ENCODE measurements around the gene RIMS1.
A peak's percentile ranks its signal among the peaks of the same experiment; 100 is the strongest.
"Not testable (repeated sequence)": the region's sequence is repeated elsewhere in the genome, so short reads cannot be mapped to it uniquely, and the experiment has no call there.

The RIMS1 gene

DNA sequence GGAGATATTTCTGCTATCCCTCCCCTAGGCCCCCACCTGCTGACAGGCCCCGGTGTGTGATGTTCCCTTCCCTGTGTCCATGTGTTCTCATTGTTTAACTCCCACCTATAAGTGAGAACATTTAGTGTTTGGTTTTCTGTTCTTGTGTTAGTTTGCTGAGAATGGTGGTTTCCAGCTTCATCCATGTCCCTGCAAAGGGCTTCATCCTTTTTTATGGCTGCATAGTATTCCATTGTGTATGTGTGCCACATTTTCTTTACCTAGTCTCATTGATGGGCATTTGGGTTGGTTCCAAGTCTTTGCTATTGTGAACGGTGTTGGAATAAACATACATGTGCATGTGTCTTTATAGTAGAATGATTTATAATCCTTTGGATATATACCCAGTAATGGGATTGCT lies 448.9 kb downstream of the RIMS1 start:
- DNase-seq (ENCODE audit: low read depth), result not testable (repeated sequence)

DNA sequence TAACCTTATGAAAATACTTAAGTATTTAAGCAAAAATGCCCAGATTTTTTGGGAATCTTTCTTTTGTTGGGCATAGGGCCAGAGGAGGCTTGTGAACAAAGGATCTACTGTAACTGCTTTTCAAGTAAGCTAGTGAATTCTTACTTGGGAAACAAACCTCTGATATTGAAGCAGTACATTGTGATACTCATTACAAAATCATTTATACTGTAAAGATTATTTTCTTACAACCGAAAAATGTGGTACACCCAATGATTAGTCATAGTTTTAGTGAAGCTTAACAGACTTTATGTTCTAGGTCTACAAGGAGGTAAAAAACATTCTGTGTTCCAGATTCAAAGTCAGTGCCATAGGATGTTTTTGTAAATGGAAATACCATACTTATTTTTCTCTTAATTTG lies 462.6 kb downstream of the RIMS1 start:
- no peak for DNase-seq (ENCODE audit: low read depth)

DNA sequence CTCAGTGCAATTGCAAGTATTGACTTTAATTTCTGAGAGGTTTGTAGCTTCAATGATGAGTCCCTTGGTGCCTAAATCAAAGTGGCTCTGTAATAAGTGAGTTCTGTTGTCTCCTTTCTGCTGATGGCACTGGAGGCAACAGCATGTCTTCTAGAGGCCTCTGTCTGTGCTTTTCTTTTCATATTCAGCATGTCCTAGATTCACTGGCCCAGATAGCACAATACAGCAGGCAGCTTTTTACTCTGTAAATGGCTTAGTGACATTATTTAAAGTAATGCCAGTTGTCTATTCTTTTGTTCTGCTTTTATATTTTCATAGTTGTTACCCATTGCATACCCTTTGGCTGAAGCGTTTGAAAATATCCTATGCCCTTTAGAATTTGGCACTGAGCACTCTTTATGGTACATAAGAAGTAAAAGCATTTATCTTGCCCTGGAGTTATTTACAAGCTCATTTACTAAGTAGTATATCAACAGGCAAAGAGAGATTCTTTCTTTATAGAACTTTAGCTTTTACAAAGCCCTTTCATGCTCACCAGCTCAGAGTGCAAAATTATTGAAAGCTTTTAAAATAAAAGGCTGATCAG lies 464.0 kb downstream of the RIMS1 start:
- DNase-seq (ENCODE audit: low read depth), result no peak

DNA sequence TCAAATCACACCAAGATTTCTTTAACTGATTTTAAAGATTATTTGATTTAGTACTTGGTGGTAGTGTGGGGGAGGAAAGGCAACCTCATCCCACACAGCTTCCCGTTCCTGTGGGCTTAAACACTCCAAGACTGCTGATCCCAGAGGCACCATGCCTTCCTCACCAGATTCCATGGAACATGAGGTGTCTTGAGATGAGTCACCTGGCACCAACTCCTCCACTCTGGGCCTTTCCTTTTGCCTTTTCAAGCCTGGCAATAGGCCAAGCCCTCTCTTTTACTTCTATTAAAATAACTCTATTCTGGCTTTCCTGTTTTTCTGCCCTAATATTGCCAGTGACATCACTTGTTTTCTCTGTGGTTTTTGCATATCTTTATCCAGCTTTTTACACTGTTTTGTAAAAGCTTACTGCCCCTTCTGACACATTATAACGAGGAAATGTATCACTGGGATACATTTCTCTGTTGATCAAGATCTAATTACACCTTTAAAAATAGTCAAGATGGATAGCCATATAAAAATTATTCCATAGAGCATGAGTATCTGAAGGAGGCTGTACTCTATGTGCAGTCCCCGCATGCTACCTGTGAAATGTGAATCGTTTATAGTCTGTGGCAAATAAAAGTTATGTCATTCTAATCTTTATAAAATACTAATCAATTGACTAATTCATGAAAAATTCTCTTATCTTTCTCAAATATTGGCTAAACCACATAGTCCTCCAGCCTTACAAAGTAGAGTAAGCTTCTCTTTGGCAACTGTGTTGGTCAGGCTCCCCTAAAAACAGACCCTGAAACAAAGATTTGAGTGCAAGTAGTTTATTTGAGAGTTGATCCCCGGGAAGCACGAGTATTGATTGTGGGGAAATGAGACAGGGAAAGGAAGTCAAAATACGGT lies 477.7 kb downstream of the RIMS1 start:
- DNase-seq (ENCODE audit: low read depth), result no peak

DNA sequence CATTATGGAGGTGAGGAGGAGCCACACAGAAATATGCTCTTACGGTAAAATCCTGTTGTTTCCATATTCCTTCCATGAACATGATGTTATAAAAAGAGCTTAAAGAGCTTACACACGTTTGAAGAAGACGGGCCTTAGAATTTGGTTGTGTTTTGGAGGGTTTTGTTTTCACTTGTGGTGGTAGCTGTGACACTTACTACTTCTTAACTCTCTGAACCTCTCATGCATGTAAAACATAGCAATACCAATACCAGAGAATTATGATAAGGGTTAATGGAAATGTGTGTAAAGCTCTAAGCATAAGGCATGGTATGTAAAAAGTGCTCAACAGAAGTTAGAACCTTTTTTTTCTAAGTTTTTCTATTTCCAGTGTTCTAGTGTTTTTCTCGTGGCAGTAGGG lies 479.4 kb downstream of the RIMS1 start:
- DNase-seq (ENCODE audit: low read depth), result no peak

DNA sequence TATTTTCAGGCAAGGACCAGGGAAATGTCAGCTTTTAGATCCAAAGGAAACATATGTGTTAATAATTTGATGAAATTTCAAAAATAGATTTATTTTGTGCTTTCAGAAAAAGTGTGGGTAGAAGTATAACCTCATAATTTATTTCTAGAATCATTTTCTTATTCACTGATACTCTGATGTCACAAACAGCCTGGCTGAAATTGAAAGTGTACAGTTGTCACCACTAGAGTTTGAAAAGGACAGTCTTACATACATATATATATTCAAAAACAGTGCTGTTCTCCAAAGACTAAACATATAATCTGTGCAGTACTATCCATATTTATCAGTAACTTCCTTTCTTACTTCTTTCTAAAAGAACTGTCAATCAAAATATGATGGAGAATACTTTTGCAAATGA lies 481.1 kb downstream of the RIMS1 start:
- no peak for DNase-seq (ENCODE audit: low read depth)

DNA sequence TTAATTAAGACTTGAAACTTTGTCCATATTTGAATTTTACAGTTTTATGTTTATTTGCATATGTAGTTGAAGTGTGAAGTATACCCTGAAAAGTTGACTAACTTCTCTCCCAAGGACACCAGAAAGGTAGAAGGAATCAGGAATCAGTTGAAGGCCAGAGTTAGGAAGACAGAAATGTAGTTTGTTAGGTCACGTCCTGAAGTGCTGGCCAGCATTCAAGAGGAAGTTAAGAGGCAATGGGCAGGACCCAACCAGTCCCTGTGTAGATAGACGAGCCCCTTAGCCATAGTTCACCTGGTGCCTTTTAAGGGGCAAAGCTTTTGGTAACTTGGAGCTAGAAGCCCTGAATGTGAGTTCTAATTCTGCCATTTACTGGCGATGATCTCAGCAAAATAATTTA lies 485.1 kb downstream of the RIMS1 start:
- DNase-seq (ENCODE audit: low read depth), result no peak

DNA sequence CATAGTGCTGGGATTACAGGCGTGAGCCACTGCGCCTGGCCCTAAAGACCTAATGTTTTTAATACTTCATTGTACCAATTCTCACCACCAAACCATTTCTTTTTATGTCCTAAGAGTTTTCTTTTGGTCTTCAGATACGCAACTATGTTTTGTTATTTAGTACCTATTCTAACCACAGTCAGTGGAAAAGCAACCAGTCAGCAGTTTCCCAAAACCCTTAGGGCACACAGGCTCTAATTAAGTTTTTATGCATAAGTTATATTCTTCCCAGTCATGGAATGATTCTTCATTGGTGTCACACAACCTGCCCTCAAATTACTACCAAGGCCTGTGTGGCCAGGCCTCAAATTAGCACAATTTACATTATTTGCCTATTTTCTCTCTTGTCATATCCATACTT lies 487.8 kb downstream of the RIMS1 start:
- no peak for DNase-seq (ENCODE audit: low read depth)

DNA sequence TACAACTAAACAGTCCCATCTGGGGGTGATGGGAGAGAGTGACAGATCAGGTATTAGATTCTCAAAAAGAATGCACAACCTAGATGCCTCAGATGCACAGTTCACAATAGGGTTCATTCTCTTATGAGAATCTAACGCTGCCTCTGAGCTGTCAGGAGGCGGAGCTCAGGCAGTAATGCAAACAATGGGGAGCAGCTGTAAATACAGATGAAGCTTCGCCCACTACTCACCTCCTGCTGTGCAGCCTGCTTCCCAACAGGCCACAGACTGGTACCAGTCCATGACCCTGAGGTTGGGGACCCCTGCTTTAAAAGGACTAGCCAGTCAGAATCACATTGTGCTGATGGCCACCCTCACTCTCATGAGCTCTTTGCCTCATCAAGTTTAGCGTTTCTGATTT lies 488.5 kb downstream of the RIMS1 start:
- DNase-seq (ENCODE audit: low read depth), result no peak

DNA sequence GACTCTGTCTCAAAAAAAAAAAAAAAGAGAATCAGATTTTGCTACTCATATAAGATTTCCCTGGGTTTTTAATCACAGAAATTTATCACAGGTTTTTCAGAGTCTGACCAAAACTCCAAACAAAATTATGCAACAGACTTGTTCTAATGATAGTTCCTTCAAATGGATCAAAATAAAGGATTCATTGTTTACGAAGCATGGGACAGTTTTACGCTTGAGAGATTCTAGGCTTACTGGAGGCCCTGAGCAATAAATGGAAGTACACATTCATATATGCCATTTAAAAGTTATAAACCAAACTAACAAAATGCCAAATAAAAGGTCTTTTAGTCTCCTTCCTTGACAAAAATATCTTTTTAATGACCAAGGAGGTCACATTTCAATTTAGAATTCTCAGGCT lies 490.4 kb downstream of the RIMS1 start:
- DNase-seq (ENCODE audit: low read depth), result no peak

DNA sequence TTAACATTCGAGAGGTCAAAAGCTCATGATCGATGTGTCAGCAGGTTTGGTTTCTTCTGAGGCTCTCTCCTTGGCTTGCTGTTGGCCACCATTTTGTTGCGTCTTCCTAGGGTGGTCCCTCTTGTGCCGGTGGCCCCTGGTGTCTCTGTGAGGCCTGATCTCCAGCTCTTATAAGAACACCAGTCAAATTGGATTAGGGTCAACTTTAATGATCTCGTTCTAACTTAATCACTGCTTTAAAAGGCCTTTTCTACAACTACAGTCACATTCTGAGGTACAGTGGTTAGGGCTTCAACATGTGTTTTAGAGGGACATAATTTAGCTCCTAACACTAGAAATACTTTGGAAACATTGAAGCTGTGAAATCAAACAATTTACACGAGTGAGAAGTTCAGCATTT lies 494.7 kb downstream of the RIMS1 start:
- DNase-seq (ENCODE audit: low read depth), result no peak

DNA sequence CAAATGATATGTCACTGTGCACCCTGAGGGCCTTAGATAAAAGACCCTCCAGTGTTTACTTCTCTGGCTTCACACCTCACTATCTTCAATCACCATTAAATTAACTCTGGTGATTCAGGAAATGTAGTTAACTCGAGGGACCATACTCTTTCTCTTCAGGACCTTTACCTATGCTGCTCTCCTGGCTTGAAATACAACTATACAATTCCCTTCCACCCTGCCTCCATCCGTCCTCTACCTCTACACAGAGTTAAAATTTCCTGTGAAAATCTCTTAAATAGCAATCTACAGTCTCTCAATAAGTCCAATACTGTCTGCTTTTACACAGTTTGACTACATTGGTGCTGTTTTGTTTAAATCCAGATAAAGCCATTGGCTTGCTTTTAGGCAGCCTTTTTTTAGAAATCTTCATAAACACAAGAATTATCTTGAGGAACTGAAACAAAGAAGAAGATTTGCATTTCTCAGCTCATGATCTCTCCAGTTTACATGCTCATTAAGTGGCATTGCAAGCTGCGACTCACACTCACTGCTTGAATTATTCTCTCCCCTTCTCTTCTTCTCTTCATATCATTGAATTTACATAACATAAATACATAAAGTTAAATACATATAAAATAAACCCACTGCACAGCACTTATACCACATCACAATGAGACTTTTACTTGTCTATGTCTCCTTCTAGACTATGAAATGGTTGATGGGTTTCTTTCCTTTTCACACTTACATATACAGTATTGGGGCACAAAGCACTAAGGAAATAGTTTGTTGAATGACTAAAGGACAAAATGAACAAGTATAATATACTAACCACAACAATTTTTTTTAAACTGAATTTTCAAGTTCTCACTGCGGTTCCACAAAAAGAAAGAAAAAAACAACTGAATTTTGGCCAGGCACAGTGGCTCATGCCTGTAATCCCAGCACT lies 496.5 kb downstream of the RIMS1 start:
- no peak for DNase-seq (ENCODE audit: low read depth)

DNA sequence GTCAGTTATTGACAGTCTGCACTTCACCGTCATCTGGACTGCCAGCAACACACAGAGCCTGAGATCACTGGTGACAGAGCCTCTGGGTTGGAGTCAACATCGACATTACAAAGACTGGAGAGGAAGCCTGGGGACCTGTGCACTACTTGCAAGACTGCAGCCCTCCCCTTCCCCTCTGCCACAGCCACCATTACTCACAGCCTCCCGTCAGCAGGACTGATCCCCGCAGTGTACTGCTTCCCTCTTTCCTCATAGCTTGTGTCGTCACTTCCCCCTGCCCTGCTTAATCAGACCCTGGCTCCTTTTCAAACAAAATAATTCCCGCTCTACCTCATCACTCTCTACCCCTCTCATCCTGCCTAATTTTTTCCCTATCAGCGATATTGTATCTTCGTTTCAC lies 500.0 kb downstream of the RIMS1 start:
- DNase-seq (ENCODE audit: low read depth), result no peak

DNA sequence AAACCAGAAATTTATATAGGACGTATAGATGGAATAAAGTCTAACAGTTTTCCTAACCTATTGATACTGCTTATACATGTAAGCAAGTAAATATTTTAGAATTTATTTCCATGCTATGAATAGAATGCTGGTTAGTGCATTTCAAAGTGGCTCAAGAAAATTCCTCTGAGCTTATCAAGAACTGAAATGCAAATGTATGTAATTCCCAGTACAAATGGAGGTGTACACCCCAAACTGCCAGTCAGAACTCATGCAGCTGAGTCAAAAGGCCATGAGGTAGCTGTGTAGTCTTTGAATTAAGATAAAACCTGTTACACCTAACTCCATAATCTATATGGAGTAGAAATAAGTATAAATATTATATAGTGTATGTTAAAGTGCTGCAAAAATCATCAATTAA lies 503.3 kb downstream of the RIMS1 start:
- DNase-seq (ENCODE audit: low read depth), result no peak

DNA sequence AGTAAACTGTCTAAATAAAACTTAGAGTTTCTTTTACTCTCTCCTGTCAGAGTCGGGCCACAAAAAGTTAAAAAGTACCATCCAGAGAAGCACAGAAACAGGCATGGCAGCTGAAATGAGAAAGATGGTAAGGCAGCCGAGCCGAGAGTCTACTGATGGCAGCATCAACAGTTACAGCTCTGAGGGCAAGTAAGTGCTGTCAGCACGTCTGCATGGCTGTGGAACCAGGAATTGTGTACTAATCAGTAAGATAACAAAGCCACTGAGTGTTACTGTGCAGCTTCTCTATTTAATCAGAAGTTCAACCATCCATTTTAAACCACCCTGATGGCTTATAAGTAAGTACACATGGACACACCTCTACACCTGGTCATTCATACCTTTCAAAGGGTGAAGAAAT lies 504.2 kb downstream of the RIMS1 start:
- DNase-seq (ENCODE audit: low read depth), result no peak

DNA sequence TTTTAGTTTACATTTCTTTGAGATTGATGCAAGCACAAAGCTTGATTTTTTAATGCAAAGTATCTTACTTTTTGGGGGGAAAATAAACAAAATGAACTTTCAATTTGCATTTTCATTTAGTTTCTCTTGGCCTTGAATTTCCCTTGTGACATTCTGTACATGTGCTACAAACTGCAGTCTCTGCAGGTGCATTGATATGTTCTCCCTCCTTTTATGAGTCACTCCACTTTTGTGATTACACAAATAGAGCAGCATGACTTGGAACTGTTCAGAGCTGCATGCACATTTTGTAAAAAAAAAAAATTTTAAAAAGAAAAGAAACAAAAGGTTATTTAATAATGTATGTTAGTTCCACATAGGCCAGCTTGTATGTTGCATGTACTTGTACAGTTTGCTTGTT lies 515.5 kb downstream of the RIMS1 start:
- DNase-seq (ENCODE audit: low read depth), result no peak

DNA sequence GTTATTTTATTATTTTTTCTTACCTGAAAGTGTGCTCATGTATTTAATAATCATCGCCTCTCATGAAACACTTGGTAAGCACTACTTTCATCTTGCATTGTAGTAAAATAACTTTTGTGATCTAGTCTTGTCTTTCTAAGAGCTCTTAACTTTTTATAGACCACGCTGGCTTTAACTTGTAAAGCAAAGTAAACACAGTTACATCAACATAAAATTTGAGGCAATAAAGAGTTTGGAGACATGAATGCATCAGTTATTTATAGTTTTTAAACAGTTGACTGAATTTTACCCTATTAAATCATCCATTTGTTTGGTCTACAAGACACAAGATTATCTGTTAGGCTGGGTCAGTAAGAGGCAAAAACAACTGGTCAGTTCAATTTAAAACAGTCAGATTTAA lies 517.1 kb downstream of the RIMS1 start:
- no peak for DNase-seq (ENCODE audit: low read depth)

DNA sequence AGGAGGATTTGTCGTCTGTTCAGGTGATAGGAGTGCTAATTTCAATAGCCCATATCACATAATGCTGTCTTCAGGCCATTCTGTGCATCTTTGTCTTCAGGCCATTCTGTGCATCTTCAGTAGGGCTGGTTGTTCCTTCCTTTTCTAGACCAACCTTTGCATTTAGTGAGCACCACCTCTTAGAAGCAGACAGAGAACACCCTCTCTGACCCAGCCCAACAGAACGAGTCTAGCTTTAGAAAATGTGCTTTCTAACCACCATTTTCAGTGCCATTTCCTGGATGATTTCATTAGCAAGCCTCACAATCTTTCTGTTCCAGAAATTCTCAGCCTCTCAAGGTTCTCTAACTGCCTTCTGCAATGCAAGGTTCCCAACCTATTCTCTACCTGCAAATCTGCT lies 520.2 kb downstream of the RIMS1 start:
- DNase-seq (ENCODE audit: low read depth), result no peak

DNA sequence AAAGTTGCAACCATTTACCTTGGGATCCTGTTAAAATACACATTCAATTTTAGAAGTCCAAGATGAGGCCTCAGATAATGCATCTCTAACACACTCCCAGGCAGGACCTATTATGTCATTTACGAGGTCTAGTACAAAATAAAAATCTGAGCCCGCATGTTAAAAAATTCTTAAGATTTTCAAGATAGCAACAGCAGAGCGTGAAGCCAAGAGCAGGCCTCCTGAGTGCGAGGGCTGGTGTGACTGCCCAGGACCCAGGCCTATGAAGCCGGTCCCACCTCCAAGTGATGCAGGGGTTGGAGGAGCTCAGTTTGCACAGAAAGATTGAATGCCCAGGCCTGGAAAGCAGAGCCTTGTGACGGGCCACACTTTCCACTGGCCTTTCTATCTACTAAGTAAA lies 524.4 kb downstream of the RIMS1 start:
- DNase-seq (ENCODE audit: low read depth), result no peak

DNA sequence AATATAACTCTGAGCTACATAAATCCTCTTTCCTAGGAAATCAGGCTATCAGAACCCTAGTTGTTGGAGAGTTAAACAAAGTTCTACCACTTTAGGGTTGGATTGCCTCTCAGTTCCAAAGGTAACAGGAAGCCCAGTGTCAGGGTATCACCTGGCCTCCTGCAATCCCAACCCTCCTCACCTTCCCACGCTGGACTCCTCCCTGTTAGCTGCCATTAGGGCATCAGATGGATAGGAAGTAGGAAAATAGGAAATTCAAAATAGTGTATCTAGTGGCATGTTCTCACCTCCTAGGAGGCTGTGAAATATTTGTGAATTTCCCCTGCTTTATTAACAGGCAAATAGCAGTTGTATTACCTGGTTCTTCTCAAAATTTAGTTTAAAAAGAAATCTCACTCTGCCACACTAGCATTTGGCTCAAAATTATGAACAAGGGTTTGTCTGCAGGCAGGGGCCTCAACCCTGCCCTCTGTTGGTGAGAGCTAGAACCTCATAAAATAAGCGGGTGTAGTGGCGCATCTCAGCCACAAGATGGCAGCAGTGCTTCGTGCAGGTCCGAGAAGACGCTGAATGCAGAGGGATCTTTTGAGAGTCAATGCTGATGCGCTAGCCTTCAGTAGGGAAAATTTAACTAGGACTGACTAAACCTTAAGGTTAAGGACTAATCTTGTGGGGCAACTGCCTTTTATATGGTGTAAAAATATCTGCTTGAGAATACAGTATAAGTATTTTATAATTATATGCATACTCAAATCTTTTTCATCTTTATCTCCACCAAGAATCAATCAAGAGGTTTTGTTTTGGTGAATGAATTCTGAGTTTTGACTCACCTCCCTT lies 525.7 kb downstream of the RIMS1 start:
- DNase-seq (ENCODE audit: low read depth), result peak; percentile 41

DNA sequence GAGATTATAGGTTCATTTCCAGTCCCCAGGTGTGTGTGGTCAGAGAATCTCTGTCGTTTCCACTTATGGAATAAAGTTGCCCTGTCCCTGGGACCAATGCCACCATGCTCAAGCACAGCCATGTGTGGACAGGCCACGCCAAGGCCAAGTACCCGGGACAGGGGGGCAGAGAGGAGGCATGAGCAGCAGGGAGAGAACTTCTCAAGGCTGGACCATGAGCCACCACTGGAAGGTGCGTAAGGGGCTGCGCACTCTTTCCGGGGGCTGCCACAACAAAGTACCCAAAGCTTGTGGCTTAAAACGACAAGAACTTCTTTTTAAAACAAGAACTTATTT lies 526.3 kb downstream of the RIMS1 start:
- DNase-seq (ENCODE audit: low read depth), result no peak

DNA sequence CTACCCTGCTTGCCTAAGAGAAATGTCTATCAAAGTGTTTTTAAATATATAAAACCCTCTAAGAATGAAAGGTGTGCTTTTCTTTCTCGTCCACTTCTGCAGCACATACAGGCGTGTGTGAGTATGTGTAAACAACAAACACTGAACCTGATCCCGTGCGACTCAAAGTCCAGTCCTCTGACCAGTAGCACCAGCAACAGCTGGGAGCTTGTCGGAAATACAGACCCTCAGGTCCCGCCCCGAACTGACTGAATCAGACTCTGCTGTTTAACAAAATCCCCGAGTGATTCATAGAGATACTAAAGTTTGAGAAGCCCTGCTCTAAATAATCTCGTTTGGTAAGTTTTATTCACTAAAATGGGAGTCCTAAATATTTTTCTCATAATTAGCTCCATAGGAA lies 527.5 kb downstream of the RIMS1 start:
- no peak for DNase-seq (ENCODE audit: low read depth)

Measured in stimulated activated CD8-positive, alpha-beta memory T cell treated with anti-CD3 and anti-CD28 coated beads, Interleukin-4, amount 100 ng/mL, for 24 hours (primary cell).